HCT116 (cell line): Measurements from ENCODE around the gene C4orf51.

Experiments used
- CEBPB ChIP-seq: IDR thresholded peaks from 2 replicates; pipeline ENCODE4 v1.6.1; 2012; ENCODE audit warnings: low read depth
- CTCF ChIP-seq, 3 experiments: fragments of 200-600 bp in 1 of 3; sonication (generic) in 1 of 3; IDR thresholded peaks in 2 of 3; conservative IDR thresholded peaks in 1 of 3; 2 replicates each; pipeline ENCODE4 v1.5.1; 2012 to 2017; ENCODE audit warnings: low read depth in 2 of 3, low read length in 2 of 3, antibody characterized with exemption in 1 of 3, borderline replicate concordance in 1 of 3, control low read depth in 1 of 3, mild to moderate bottlenecking in 1 of 3, mixed read lengths in 1 of 3, mixed run types in 1 of 3, moderate library complexity in 1 of 3; ENCODE audit not compliant: insufficient read depth in 1 of 3
- EGR1 ChIP-seq: IDR thresholded peaks from 2 replicates; pipeline ENCODE4 v1.6.1; 2012; ENCODE audit warnings: low read depth
- EZH2 ChIP-seq: fragments of 200-600 bp; sonication (generic); IDR thresholded peaks from 2 replicates; pipeline ENCODE4 v1.6.1; 2017; ENCODE audit warnings: antibody characterized with exemption, mixed run types
- EZH2phosphoT487 ChIP-seq: fragments of 200-600 bp; IDR thresholded peaks from 2 replicates; pipeline ENCODE4 v1.6.1; 2018; ENCODE audit warnings: antibody characterized with exemption, borderline replicate concordance
- REST ChIP-seq: IDR thresholded peaks from 2 replicates; pipeline ENCODE4 v1.6.1; 2012; ENCODE audit warnings: low read depth
- SIN3A ChIP-seq: IDR thresholded peaks from 2 replicates; pipeline ENCODE4 v1.6.1; 2012; ENCODE audit warnings: low read depth
- SP1 ChIP-seq: IDR thresholded peaks from 2 replicates; pipeline ENCODE4 v1.6.1; 2012; ENCODE audit warnings: low read depth
- YY1 ChIP-seq: IDR thresholded peaks from 2 replicates; pipeline ENCODE4 v1.6.1; 2011; ENCODE audit warnings: low read length, low read depth, moderate library complexity, mild to moderate bottlenecking; ENCODE audit not compliant: insufficient replicate concordance; ENCODE audit errors: extremely low read depth

GRCh38 chr4:145762719-145763118 lies 82.8 kb downstream of the C4orf51 start:
- TF ChIP-seq EZH2phosphoT487 (no peak), CTCF (IDR thresholded peaks at IDR 0.05 in 2 of 3, conservative IDR thresholded peaks at IDR 0.05 in 1 of 3; ENCODE audit: borderline replicate concordance in 1 of 3, insufficient read depth in 1 of 3, low read depth in 2 of 3, low read length in 2 of 3) (no peak), YY1 (no peak), REST (no peak), CEBPB (no peak), EZH2 (no peak), EGR1 (no peak), SP1 (no peak), SIN3A (no peak)
